ENCODE results near the gene ZNF57.

DNA sequence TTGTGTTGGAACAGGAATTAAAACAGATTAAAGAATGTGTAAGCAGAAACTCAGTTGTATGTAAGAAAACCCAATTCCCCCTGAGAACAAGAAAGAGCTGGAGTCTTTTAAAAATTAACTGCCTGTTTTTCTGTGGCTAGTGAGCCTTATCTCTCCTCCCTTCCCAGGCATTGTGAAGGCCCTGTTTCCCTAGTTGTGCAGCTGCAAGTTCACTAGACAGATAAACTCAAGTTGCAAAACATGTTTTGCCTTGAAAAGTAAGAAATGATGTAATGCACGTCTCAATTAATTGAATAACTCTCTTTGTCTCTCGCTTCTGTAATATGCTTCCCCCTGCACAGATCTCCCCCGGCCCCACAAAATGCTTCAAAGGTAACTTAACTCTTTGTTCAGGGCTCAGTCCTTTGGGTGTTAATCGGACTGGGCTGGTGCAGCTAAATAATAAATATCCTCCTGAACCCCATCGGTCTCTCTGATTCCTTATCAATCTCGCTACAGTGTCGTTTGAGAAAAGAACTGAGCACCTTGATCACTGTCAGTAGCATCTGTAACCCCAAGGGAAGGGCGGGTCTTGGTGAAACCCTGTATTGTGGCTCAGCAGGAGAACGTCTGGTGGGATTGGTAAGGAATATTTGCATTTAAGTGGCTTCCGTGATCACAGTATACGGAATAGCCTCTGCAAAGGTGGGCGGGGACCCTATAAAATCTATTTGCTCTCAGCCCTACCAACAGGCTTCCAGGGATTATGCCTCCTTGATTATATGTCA, 35.2 kb upstream of the ZNF57 start:
- TF ChIP-seq, protein P1, sequence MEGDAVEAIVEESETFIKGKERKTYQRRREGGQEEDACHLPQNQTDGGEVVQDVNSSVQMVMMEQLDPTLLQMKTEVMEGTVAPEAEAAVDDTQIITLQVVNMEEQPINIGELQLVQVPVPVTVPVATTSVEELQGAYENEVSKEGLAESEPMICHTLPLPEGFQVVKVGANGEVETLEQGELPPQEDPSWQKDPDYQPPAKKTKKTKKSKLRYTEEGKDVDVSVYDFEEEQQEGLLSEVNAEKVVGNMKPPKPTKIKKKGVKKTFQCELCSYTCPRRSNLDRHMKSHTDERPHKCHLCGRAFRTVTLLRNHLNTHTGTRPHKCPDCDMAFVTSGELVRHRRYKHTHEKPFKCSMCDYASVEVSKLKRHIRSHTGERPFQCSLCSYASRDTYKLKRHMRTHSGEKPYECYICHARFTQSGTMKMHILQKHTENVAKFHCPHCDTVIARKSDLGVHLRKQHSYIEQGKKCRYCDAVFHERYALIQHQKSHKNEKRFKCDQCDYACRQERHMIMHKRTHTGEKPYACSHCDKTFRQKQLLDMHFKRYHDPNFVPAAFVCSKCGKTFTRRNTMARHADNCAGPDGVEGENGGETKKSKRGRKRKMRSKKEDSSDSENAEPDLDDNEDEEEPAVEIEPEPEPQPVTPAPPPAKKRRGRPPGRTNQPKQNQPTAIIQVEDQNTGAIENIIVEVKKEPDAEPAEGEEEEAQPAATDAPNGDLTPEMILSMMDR (conservative IDR thresholded peaks at IDR 0.05 in 1 of 2, IDR thresholded peaks at IDR 0.05 in 1 of 2; ENCODE audit: low read depth in 1 of 2, low read length in 2 of 2) = no peak
- TF ChIP-seq EZH2 (IDR thresholded peaks at IDR 0.05; ENCODE audit: low read length, missing control alignments) = no peak

All from fibroblast of lung (primary cell).